ENCODE measurements around the gene SH3BP5. TPM values are rescaled to one million over a fixed set of nuclear protein-coding genes. Genes with fewer than 3 reads are reported as not detected.

SH3BP5 gene
- total and polyA plus RNA-seq, 12 donors, result 119 to 1,158 (median 180) TPM

DNA sequence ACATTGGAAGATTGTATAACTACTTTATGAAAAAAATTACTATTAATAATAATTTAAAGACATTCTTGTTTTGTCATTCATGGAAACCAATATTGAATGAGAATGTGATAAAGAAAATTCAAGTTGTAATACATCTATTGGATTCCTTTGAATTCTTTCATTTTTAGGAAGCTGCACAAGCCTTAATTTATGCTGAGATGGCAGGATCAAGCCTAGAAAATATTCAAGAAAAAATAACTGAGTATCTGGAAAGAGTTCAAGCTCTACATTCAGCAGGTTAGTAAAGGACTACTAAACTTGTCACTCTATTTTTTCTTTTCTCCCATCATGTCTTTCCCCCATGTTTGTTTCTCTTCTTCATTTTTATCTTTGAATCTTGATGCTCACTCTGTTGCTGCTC is 120.4 kb downstream of the SH3BP5 start:
- Histone ChIP-seq H3K27me3 (no peaks in the 10 kb centered on the region), H3K36me3 (replicated peaks in 1 of 2) (peaks cover 0 to 49% of the 10 kb centered on the region in 2 donors), H3K4me1 (replicated peaks in 1 of 2) (peaks cover 23 to 33% of the 10 kb centered on the region in 2 donors), H3K4me3 (no peak overlapping the region), H3K27ac (no peak overlapping the region), H3K9me3 (replicated peaks in 1 of 3) (no peaks in the 10 kb centered on the region)
- intact Hi-C loops (cut with DNase I), result no loop called here
- no peak for TF ChIP-seq POLR2A (IDR thresholded peaks at IDR 0.05)
- TF ChIP-seq, protein P1, sequence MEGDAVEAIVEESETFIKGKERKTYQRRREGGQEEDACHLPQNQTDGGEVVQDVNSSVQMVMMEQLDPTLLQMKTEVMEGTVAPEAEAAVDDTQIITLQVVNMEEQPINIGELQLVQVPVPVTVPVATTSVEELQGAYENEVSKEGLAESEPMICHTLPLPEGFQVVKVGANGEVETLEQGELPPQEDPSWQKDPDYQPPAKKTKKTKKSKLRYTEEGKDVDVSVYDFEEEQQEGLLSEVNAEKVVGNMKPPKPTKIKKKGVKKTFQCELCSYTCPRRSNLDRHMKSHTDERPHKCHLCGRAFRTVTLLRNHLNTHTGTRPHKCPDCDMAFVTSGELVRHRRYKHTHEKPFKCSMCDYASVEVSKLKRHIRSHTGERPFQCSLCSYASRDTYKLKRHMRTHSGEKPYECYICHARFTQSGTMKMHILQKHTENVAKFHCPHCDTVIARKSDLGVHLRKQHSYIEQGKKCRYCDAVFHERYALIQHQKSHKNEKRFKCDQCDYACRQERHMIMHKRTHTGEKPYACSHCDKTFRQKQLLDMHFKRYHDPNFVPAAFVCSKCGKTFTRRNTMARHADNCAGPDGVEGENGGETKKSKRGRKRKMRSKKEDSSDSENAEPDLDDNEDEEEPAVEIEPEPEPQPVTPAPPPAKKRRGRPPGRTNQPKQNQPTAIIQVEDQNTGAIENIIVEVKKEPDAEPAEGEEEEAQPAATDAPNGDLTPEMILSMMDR (IDR thresholded peaks at IDR 0.05), result no peak
- no peak for DNase-seq

DNA sequence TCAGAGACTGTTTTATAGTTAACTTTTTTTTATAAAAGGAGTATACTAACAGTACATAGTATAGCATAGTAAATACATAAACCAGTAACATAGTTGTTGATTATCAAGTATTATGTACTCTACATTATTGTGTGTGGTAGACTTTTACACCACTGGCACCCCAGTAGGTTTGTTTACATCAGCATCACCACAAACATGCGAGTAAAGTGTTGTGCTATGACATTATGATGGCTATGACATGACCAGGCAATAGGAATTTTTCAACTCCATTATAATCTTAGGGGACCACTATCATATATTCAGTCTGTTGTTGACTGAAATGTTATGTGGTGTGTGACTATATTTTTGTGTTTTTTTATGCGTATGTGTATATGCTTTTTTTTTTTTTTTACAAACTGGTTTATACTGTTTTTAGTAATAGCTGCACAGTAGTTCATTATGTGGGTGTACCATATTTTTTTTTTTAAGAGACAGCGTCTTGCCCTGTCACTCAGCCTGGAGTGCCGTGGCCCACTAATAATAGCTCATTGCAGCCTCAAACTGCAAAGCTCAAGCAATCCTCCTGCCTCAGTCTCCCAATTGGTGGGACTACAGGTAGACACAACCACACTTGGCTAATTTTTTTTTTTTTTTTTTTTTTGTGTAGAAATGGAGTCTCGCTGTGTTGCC is 124.4 kb downstream of the SH3BP5 start:
- WGBS, 4 donors, result 71 to 77% (median 73%) methylated on average over 5 of the region's 5 CpGs
- no peaks in the 10 kb centered on the region for H3K27me3 ChIP-seq
- peaks cover 0 to 27% of the 10 kb centered on the region in 2 donors for H3K36me3 ChIP-seq (replicated peaks in 1 of 2)
- H3K27ac ChIP-seq, result peak overlapping the region in 3 of 5 donors; percentile 14 to 99 (median 30)
- intact Hi-C loops (cut with DNase I), result loop anchor here in 1 of 2 donors (10.0 kb wide), 2 partner anchors 197 to 347 kb away; no protein-coding TSS in a partner anchor
- TF ChIP-seq POLR2A (IDR thresholded peaks at IDR 0.05), result no peak
- TF ChIP-seq, protein P1 (IDR thresholded peaks at IDR 0.05), result no peak
- peaks cover 20 to 33% of the 10 kb centered on the region in 2 donors for H3K4me1 ChIP-seq (replicated peaks in 1 of 2)
- DNase-seq, result no peak
- no peaks in the 10 kb centered on the region for H3K9me3 ChIP-seq (replicated peaks in 1 of 3)
- H3K4me3 ChIP-seq, result peak overlapping the region in 1 of 4 donors; percentile 100

DNA sequence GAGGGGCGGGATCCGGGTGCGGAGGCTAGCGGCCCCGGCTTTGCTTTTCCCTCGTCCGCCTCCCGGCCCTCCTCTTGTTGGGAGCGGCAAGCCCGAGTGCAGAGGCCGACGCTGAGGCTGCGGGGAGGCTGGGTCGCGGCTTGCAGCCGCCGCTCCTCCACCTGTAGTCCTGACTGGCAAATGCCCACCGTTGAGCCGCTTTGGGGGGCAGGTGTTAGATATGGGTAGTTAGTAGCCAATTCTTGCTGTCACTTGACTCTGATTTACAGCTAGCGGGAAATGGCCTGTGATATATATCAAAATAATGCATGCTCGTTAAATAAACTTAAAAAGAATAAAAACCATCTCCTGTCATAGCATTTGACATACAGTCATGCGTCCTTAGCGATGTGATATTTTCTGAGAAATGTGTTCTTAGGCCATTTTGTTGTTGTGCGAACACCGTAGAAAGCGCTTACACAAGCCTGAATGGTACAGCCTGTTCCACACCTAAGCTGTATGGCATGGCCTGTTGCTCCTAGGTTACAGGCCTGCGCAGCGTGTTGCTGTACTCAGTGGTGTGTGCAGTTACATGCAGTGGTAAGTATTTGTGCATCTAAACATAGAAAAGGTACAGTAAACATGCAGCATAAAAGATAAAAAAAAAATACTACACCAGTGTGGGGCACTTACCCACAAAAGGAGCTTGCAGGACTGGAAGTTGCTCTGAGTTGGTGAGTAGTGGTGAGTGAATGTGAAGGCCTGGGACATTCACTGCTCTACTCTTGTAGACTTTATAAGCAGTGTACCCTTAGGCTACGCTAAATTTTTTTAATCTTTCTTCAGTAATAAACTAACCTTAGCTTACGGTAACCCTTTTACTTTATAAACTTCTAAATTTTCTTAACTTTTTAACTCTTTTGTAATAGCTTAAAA is 125.5 kb downstream of the SH3BP5 start:
- peaks cover 20 to 33% of the 10 kb centered on the region in 2 donors for H3K4me1 ChIP-seq (replicated peaks in 1 of 2)

More for the DNA sequence above, 125.5 kb downstream of the SH3BP5 start:
- H3K9me3 ChIP-seq (replicated peaks in 1 of 3), result no peaks in the 10 kb centered on the region
- TF ChIP-seq, protein P1 (IDR thresholded peaks at IDR 0.05), result no peak
- peak in 1 of 2 donors; percentile 37 for TF ChIP-seq POLR2A (IDR thresholded peaks at IDR 0.05)
- H3K27ac ChIP-seq, result peak overlapping the region; percentile 98 to 100 (median 99)
- intact Hi-C loops (cut with DNase I), result loop anchor here in 1 of 2 donors (10.0 kb wide), 2 partner anchors 198 to 348 kb away; no protein-coding TSS in a partner anchor
- peaks cover 0 to 17% of the 10 kb centered on the region in 2 donors for H3K36me3 ChIP-seq (replicated peaks in 1 of 2)
- peak; percentile 22 to 72 (median 48) for DNase-seq
- no peaks in the 10 kb centered on the region for H3K27me3 ChIP-seq
- peak overlapping the region; percentile 54 to 100 (median 92) for H3K4me3 ChIP-seq
- 2 to 6% (median 4%) methylated on average over 13 to 30 of the region's 30 CpGs for WGBS, 4 donors

All from adrenal gland (tissue), 12 donors.